GM21360 (cell line): ENCODE data around the gene CLCN1.

Source experiments
- ATAC-seq: cut with Tn5 transposase; IDR thresholded peaks from one replicate; pipeline ENCODE4 v1.9.1; 2021; ENCODE audit warnings: mild to moderate bottlenecking, moderate library complexity; ENCODE audit not compliant: unreplicated experiment

CLCN1 gene

DNA sequence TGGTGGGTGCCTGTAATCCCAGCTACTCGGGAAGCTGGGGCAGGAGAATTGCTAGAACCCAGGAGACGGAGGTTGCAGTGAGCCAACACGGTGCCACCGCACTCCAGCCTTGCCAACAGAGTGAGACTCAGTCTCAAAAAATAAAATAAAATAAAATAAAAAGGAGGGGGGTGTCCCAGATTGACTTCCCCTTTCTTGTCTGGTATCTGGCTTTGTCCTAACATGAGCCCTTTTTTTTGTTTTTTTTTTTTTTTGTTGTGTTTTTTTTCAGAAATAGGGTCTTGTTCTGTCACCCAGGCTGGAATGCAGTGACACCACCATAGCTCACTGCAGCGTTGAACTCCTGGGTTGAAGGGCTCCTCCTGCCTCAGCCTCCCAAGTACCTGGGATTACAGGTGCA is 23.0 kb upstream of the CLCN1 start:
- no peak for ATAC-seq

DNA sequence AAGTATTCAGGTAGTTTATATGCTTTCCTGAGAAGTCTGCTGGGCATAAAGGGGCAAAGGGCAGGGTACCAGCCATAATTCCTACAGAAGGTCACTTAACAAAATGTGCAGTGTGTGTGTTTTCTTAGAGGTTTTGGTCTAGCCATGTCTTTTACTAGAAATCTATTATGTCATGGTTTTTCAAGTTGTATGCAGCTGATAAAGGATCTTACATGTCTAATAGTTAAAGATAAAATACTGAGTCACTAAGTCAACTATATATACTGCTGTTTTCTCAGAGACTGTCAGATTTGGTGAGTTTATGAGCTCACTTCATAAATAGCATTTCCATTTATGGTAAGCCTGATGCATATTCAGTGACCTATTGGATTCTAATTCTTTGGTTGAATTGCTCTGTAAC is 20.0 kb upstream of the CLCN1 start:
- no peak for ATAC-seq

DNA sequence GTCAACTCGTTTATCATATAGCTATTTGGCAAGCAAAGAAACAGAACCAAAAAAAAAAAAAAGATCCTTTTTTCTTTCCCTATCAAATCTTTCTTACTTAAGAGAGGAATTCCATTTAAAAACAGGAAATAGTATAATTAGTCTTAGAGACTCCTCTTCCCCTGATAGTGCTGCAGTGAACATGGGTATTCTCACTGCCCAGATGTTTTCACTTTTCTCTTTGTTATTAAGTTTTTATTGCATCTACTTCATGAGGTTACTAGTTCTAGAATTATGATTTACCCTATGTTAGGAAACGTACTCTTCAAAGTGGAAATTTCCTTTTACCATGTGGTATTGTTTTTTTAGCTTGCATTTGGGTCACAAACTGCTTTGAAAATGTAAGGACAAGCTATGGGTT is 19.2 kb upstream of the CLCN1 start:
- no peak for ATAC-seq

DNA sequence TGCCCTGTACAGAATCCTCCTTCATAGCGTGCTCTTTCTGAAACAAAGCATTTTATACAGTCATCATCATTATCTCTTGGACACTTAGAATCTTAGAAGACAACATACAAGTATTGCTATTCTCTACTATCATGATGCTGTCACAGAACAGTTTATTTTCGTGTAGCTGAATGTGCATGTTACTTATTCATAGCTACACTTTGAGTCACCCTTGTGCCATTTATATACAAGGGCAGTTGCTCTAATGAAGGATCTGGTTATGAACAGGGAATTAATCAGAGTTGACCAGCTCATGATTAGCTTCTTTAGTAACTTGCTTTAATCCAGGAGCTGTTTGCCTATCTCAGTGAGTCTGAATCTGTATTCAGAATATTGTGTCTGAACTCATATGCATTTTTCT is 16.6 kb upstream of the CLCN1 start:
- no peak for ATAC-seq

DNA sequence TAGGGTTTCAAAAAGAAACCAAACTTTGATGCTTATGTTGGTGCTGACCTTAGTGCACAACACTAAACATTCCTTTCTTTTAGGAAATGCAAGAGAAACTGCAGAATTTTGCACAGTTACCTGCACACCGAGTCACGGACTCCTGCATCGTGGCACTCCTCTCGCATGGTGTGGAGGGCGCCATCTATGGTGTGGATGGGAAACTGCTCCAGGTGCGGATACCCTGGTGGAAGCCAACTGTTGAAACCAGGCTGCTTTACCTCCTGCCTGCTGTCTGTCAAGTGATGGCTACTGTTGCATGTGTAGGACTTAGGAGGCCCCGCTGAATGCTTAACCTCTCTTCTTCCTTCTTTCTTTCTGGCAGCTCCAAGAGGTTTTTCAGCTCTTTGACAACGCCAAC is 16.1 kb upstream of the CLCN1 start:
- no peak for ATAC-seq

DNA sequence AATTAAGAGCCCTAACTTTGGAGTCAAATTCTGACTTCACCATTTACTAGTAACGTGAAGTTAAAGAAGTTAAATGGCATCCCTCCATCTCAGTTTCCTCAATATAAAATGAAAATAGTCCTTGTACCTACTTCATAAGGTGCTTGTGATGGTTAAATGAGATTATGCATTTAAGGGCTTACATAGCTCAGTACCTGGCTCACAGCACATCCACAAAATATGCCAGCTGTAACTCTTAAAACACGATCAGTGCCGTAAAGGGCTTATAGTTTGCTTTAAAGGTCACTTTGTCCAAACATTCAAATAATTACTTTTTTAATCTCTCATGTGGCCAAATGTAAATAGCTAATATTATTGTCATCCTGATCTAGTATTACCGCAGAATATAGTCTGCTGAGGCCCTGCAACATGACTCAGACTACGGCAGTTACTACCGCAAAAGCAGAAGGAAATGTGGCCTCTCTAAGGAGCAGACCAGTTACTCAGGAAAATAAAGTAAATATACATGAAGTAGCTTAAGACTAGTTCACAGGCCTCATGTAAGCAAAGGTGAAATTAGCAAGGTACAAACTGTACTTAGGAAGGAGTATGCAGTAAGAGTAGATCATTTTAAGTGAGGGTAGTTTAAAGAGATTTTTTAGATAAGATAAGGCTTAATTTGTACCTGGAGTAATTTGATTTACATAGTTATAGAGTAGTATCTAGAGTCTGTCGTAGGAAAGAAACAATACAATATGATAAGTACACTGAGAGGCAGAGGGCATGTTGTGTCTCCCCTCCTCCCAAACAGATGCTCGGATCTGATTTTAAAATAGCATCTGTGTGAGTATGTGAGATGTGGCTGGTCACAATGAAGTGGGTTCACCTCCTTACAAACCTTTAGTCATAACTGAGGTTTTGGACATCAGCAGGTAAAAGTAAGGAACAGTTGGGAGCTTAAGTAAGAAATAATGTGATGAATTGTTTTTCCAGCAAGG is 14.7 kb upstream of the CLCN1 start:
- no peak for ATAC-seq

DNA sequence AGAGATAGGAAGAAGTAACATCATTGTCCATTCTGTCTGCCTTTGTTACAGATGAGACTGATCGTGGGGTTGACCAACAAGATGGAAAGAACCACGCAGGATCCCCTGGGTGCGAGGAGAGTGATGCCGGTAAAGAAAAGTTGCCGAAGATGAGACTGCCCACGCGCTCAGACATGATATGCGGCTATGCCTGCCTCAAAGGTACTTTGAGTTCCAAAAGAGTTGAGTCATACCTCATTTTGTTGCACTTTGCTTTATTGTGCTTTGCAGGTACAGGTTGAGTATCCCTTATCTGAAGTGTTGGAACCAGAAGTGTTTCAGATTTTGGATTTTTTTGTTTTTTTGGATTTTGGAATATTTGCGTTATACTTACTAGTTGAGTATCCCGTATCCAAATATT is 12.2 kb upstream of the CLCN1 start:
- no peak for ATAC-seq

DNA sequence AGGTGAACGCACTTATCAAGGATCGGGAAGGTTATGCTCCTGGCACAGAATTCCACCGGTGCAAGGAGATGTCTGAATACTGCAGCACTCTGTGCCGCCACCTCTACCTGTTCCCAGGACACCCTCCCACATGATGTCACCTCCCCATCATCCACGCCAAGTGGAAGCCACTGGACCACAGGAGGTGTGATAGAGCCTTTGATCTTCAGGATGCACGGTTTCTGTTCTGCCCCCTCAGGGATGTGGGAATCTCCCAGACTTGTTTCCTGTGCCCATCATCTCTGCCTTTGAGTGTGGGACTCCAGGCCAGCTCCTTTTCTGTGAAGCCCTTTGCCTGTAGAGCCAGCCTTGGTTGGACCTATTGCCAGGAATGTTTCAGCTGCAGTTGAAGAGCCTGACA is 11.0 kb upstream of the CLCN1 start:
- ATAC-seq: no peak

DNA sequence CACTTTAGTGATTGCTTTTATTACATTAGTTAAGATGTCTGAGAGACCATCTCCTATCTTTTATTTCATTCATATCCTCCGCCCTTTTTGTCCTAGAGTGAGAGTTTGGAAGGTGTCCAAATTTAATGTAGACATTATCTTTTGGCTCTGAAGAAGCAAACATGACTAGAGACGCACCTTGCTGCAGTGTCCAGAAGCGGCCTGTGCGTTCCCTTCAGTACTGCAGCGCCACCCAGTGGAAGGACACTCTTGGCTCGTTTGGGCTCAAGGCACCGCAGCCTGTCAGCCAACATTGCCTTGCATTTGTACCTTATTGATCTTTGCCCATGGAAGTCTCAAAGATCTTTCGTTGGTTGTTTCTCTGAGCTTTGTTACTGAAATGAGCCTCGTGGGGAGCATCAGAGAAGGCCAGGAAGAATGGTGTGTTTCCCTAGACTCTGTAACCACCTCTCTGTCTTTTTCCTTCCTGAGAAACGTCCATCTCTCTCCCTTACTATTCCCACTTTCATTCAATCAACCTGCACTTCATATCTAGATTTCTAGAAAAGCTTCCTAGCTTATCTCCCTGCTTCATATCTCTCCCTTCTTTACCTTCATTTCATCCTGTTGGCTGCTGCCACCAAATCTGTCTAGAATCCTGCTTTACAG is 10.4 kb upstream of the CLCN1 start:
- no peak for ATAC-seq

DNA sequence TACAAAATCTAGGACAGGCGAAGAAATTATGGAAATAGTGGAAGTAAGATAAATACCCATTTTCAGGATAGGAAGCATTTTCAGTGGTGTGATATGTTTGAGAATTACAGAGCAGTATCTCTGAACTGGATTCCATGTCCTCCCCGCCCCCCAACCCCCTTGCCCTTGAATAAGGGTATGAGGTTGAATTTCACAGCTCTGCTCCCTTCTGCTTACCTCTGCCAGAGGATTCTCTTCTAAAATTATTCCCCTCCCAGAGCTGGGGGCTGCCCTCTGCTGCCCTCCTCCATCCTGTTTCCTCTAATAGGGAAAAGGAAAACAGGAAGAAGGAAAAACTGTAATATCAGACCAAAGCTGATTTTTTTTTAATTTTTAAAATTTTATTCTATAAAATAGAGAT is 7.3 kb upstream of the CLCN1 start:
- no peak for ATAC-seq

DNA sequence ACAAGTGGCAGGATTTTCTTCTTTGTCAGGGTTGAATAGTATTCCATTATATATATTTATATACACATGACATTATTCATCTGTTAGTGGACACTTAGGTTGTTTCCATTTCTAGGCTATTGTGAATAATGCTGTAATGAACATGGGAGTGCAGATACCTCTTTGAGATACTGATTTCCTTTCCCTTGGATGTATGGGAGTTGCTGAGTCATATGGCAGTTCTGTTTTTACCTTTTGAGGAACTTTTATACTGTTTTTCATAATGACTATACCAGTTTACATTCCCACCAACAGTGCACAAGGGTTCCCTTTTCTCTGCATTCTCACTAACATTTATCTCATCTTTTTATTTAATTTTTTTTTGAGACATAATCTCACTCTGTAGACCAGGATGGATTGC is 1.8 kb upstream of the CLCN1 start:
- no peak for ATAC-seq

DNA sequence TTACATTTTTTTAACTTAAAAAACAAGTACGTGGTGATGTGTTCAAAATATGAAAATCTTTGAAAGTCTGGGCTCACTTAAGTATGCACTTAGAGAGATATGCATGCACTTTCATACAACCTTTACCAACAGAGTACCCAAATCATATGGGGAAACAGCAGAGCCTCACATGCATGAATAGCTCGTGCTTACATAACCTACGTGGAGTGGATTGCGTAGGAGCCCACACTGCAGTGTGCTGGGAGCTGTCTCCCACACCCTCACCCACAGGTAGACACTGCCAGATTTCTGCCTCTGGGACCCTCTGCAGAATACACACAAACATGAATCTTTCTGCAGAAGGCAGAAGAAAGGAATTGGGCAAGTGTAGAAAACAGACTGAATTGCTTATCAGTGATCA is 581 bp downstream of the CLCN1 start:
- no peak for ATAC-seq

DNA sequence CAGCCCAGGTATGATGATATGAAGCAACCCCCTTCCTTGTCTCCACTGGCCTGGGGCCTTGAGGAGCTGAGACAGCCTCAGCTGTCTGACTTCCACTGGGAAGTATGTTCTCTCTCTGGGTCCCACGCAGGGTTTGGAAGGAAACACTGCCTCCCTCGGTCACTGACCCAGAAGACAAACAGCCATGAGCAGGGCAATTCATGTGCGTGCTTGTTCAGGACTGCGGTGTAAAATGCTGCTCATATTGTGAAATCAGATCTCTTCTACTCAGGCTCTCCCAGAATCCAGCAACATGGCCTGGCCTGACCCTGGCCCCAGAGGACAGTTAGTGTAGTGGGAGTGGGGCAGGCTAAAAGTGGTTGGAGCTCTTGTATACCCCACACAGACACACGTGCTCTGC is 2.8 kb downstream of the CLCN1 start:
- ATAC-seq: no peak

DNA sequence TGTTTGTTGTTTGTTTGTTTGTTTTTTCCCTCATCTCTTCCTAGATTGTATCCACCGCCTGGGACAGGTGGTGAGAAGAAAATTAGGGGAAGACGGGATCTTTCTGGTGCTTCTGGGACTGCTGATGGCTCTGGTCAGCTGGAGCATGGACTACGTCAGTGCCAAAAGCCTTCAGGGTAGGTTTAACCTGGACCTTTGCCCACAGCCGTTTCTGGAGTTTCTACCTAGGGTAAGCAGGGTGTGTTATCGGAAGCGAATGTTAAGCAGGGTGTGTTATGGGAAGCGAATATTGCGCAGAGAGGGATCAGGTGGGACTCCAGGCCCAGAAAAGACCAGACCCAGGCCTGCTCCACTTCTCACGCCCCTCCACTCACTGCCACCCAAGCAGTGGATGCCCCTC is 4.7 kb downstream of the CLCN1 start:
- no peak for ATAC-seq

DNA sequence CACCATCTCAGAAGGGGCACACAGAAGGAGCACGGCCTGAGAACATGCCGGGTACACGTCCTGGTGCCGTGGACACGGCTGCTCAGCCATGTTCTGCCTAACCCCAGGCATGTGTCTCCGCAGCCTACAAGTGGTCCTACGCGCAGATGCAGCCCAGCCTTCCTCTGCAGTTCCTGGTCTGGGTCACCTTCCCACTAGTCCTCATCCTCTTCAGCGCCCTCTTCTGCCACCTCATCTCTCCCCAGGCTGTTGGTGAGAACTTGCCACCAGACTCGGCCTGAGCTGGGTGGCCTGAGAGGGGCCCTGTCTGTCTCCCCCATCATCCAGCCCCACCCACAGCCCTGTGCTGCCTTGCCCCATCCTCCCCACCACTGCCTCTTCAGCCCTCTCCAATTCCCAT is 5.3 kb downstream of the CLCN1 start:
- ATAC-seq: no peak

DNA sequence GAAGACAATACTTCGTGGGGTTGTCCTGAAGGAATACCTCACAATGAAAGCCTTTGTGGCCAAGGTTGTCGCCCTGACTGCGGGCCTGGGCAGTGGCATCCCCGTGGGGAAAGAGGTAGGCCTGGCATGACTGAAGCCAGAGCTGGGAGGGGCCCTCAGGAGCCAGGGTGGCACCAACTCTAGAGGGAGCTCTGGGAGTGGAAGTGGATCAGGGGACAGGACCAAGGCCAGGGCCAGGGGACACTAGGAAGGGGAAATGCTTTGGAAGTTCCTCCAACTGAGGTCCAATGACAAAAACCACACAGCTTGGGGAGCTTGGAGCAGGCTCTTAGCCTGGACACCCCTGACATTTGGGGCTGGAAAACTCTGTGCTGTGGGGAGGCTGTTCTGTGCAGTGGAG is 5.8 kb downstream of the CLCN1 start:
- no peak for ATAC-seq

DNA sequence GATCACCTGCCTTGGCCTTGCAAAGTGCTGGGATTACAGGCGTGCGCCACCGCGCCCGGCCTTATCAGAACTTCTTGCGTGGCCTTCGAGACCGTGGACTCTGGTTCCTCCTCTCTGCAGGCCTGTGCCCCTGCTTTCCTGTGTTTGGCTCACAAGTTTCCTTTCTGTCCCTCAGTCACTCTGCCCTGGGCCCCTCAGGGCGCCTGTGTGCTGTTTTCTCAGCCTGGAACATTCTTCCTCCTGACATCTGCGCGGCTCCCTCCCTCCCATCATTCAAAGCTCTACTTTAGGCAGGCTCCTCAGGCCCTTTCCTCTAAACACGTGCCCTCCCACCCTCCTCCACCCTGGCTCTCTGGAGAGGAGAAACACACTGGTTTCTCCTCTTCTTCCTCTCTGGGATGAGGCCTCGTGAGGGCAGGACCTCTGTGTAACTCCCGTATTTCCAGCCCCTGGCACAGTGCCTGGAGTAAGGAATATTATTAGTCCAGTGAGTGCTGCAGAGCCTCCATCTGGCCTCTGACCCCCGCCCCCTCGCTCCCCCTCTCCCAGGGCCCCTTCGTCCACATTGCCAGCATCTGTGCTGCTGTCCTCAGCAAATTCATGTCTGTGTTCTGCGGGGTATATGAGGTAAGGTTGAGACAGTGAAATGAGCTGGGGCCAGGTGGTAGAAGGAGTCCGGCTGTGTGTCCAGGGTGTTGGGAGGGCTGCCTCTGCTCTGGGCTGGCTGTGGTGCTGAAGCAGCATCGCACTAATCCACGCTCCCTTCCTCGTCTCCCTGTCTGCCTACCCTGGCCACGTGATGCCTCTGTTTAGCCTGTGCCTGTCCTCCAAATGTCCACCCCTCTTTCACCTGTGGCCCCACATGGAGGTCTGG is 7.1 kb downstream of the CLCN1 start:
- no peak for ATAC-seq

DNA sequence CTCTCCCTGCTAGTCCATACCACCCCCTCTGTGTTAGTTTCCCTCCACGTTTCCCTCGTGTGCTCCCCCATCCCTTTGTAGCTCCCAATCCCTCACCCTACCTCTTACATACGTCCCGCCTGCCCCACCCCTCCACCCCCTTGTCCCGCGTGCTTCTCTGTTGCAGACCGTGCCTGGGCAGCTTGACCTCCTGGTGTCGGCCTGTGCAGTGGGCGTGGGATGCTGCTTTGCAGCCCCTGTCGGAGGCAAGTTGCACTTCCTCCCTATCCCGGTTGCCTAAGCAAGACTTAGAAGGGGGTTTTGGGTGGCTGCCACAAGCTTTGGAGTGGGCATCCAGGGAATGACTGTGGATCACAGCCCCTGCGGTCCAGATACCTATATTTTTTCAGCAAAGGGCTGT is 7.7 kb downstream of the CLCN1 start:
- ATAC-seq: no peak

DNA sequence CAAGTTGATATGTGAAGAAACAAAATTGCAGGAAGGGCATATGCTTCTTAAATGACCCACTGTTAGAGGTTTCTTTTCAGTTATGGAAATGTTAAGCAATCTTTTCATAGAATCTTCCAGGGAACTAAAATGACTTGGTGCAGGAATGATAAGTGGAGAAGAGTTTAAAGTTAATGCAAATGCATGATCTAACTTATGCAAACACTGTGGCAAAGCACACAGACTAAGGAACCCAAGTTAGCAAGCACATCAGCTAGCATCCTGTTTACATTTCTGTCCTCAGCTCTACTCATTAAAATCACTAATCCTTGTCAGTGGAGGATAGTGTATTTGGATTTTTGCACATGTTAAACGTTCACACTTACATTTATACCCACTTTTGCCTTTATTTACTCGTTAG is 9.3 kb downstream of the CLCN1 start:
- ATAC-seq: no peak

DNA sequence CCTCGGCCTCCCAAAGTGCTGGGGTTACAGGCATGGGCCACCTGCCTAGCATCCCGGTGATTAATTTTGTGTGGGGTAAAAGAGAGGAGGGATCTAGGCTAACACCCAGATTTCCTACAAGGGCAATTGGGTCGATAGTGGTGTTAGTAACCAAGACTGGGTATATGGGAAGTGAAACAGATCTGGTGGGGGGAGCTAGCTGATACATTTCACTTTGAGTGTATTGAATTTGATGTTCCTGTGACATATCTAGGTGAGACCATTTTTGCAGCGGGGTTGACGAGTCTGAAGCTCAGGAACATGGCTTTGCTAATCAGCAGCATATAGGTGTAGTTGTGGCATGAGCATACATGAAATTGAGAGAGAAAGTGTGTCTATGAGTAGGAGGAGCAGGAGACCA is 12.0 kb downstream of the CLCN1 start:
- peak; percentile 65 for ATAC-seq

DNA sequence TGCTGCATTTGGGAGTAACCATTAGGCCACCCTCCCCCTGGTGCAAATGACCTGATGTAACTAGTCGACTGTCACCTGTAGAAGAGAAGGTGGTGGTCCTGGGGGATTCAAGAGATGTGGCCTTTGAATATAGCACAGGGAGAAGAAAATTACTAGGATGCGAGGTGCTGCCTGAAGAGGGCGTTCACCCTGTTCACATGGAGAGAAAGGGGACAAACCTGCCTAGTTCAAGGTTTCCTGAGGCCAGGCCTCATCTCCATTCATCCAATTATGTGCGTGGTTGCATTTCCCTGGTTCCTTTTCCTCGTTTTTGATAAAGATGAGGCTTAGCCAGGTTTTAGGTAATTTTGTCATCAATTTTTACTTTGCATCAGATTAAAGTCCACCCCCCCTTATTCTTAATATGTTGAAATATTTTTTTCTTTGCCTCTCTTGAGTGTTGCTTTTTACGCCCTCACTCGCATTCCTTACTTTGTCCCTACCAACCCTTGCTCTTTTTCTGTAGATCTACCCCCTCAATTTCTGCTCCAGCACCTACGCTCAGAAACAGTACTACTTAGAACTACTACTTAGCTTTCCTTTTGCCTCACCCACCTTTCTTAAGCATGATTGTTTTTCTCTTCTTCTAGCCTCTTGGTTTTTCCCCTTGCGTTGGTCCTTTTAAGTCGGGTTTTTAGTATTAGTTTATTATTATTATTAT is 13.7 kb downstream of the CLCN1 start:
- ATAC-seq: no peak
